Measurements from ENCODE around the gene SGO1. TPM values are rescaled to one million over a fixed set of nuclear protein-coding genes. Genes with fewer than 3 reads are reported as not detected.

Gene SGO1
- polyA plus RNA-seq, 1 of the 3 experiments (the other 2 are of a cell fraction) = 2.2 TPM

- Histone ChIP-seq H2AFZ (ENCODE audit: low read depth) (no peak overlapping the region), H3K4me1 (ENCODE audit: control insufficient read depth in 1 of 2, insufficient read depth in 2 of 2, low read depth in 1 of 2, low read length in 1 of 2) (peaks cover 0 to 14% of the 10 kb centered on the region in 2 experiments; a peak in 2 of 4 replicates), H3K4me2 (no peak overlapping the region), H3K9me3 (no peaks in the 10 kb centered on the region), H3K27ac (ENCODE audit: low read depth in 2 of 2, low read length in 1 of 2) (no peak overlapping the region), H3K9me2 (no peaks in the 10 kb centered on the region), H3F3A (replicated peaks; ENCODE audit: insufficient read depth) (no peaks in the 10 kb centered on the region), H3K4me3 (ENCODE audit: low read depth in 2 of 2, low read length in 1 of 2) (no peak overlapping the region), H4K20me1 (ENCODE audit: insufficient read depth) (no peaks in the 10 kb centered on the region), H3K36me3 (replicated peaks in 1 of 2; ENCODE audit: control insufficient read depth in 1 of 2, insufficient read depth in 2 of 2, low read length in 1 of 2) (no peaks in the 10 kb centered on the region), H3K27me3 (ENCODE audit: insufficient read depth) (no peaks in the 10 kb centered on the region), H3K79me2 (ENCODE audit: insufficient read depth) (no peaks in the 10 kb centered on the region), H3K9ac (no peak overlapping the region)
- CTCF ChIA-PET = no interaction called here
- POLR2A ChIA-PET = no interaction called here
- WGBS (ENCODE audit: low lambda C conversion rate) = 93% methylated on average over 2 of the region's 2 CpGs
- no peak for DNase-seq
- no peak for TF ChIP-seq MXI1 (IDR thresholded peaks at IDR 0.05; ENCODE audit: low read depth, low read length)
These were observed 42.5 kb downstream of the SGO1 start for GRCh38 chr3:20143519-20143918.

- H3K36me3 ChIP-seq (replicated peaks in 1 of 2; ENCODE audit: control insufficient read depth in 1 of 2, insufficient read depth in 2 of 2, low read length in 1 of 2) = no peaks in the 10 kb centered on the region
- TF ChIP-seq RCOR1 (IDR thresholded peaks at IDR 0.05; ENCODE audit: low read length) (no peak), ZBTB33 (IDR thresholded peaks at IDR 0.05; ENCODE audit: borderline replicate concordance, low read depth) (no peak), PBX3 (IDR thresholded peaks at IDR 0.05) (no peak), GABPA (IDR thresholded peaks at IDR 0.05; ENCODE audit: low read depth) (no peak), JUND (IDR thresholded peaks at IDR 0.05) (no peak), CTCF (IDR thresholded peaks at IDR 0.05) (no peak), USF1 (IDR thresholded peaks at IDR 0.05; ENCODE audit: borderline replicate concordance, low read depth) (no peak), TAF1 (IDR thresholded peaks at IDR 0.05; ENCODE audit: borderline replicate concordance, low read depth, low read length) (no peak), TEAD4 (IDR thresholded peaks at IDR 0.05; ENCODE audit: borderline replicate concordance, insufficient read depth) (no peak), ELF1 (IDR thresholded peaks at IDR 0.05) (no peak)
- no peaks in the 10 kb centered on the region for H3K27me3 ChIP-seq (ENCODE audit: insufficient read depth)
- peaks cover 0 to 11% of the 10 kb centered on the region in 2 experiments; a peak in 2 of 4 replicates for H3K4me1 ChIP-seq (ENCODE audit: control insufficient read depth in 1 of 2, insufficient read depth in 2 of 2, low read depth in 1 of 2, low read length in 1 of 2)
- H3K9me2 ChIP-seq = no peaks in the 10 kb centered on the region
- no peaks in the 10 kb centered on the region for H3F3A ChIP-seq (replicated peaks; ENCODE audit: insufficient read depth)
- ChIA-PET CTCF (no interaction called here), POLR2A (no interaction called here)
- no peaks in the 10 kb centered on the region for H3K79me2 ChIP-seq (ENCODE audit: insufficient read depth)
- H3K9me3 ChIP-seq = no peaks in the 10 kb centered on the region
- H3K27ac ChIP-seq (ENCODE audit: low read depth in 2 of 2, low read length in 1 of 2) = no peak overlapping the region
- DNase-seq = no peak
- no peaks in the 10 kb centered on the region for H4K20me1 ChIP-seq (ENCODE audit: insufficient read depth)
- H3K9ac ChIP-seq = no peak overlapping the region
- no peak overlapping the region for H2AFZ ChIP-seq (ENCODE audit: low read depth)
- H3K4me3 ChIP-seq (ENCODE audit: low read depth in 2 of 2, low read length in 1 of 2) = no peak overlapping the region
- WGBS (ENCODE audit: low lambda C conversion rate) = over 99% methylated on average over 4 of the region's 4 CpGs
- H3K4me2 ChIP-seq = no peak overlapping the region
These were observed 43.5 kb downstream of the SGO1 start for GRCh38 chr3:20142517-20142916.

Measured in SK-N-SH (cell line).